ENCODE results near the gene CYTH4.

DNA sequence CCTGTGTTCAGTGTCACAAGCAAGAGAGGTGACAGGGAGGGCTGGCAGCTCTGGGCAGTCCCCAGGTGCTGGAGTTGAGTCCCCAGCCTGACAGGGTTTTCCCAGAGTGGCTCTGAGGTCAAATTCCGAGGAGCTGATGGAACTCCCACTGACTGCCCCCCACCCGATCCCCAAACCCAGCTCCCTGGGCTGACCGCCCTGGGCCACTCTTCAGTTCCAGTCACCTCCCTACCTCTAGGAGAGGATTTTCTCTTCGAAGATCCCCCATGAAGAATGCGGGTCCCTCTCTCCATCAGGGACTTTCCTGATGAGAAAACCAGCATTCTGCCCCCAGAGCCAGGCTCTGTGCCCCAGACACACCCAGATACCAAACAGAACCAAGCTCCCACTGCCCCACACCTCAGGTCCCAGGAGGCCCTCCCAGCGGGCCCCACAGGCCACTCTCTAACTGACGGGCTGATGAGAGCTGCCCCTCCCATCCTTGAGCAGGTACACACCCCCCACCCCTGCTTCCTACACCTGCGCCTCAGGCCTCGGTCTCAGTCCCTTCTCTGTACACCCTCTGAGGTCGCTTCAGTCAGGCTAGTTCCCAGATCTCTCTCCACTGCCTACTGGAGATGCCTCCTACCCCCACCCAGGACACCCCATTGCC, 26.1 kb upstream of the CYTH4 start:
- no peak for TF ChIP-seq POLR2A (IDR thresholded peaks at IDR 0.05)
- TF ChIP-seq, protein P1, sequence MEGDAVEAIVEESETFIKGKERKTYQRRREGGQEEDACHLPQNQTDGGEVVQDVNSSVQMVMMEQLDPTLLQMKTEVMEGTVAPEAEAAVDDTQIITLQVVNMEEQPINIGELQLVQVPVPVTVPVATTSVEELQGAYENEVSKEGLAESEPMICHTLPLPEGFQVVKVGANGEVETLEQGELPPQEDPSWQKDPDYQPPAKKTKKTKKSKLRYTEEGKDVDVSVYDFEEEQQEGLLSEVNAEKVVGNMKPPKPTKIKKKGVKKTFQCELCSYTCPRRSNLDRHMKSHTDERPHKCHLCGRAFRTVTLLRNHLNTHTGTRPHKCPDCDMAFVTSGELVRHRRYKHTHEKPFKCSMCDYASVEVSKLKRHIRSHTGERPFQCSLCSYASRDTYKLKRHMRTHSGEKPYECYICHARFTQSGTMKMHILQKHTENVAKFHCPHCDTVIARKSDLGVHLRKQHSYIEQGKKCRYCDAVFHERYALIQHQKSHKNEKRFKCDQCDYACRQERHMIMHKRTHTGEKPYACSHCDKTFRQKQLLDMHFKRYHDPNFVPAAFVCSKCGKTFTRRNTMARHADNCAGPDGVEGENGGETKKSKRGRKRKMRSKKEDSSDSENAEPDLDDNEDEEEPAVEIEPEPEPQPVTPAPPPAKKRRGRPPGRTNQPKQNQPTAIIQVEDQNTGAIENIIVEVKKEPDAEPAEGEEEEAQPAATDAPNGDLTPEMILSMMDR (IDR thresholded peaks at IDR 0.05) = no peak

All from uterus (tissue), 2 donors.